Erythroblast (primary cell): ENCODE results near the gene UFC1.

Experiments used
- GATA1 ChIP-seq: IDR thresholded peaks from 2 replicates; pipeline ENCODE4 v1.6.1; 2011; ENCODE audit warnings: low read depth, mild to moderate bottlenecking, control low read depth, low read length, moderate library complexity
- POLR2A ChIP-seq: IDR thresholded peaks from 2 replicates; pipeline ENCODE4 v1.6.1; 2011; ENCODE audit warnings: mild to moderate bottlenecking, low read length

- no peak for TF ChIP-seq POLR2A
- no peak for TF ChIP-seq GATA1
Observed at GRCh38 chr1:161162806-161163205, 9.0 kb downstream of the UFC1 start.
